Vagina (tissue), 2 donors: ENCODE data around the gene ATP5IF1. TPM values are rescaled to one million over a fixed set of nuclear protein-coding genes. Genes with fewer than 3 reads are reported as not detected.

ENCODE experiments used
- DNase-seq, 2 donors: peaks; one replicate each; pipeline ENCODE4 v3.0.0-alpha.2; 2017; ENCODE audit errors: extremely low spot score in 2 of 2
- H3K27ac ChIP-seq: fragments of 200-600 bp; sonication (generic); one replicate; pipeline ENCODE4 v1.5.1; 2019
- H3K27me3 ChIP-seq: fragments of 200-600 bp; sonication (generic); one replicate; pipeline ENCODE4 v1.5.1; 2019
- H3K36me3 ChIP-seq, 2 donors: fragments of 200-600 bp; sonication (generic); one replicate each; pipeline ENCODE4 v1.5.1; 2017 to 2019
- H3K4me1 ChIP-seq: fragments of 200-600 bp; sonication (generic); one replicate; pipeline ENCODE4 v1.5.1; 2019
- H3K4me3 ChIP-seq, 2 donors: fragments of 200-600 bp; sonication (generic); 1 replicate in 1 of 2; 2 replicates in 1 of 2; pipeline ENCODE4 v1.5.1; 2016 to 2019
- H3K9me3 ChIP-seq: fragments of 200-600 bp; sonication (generic); one replicate; pipeline ENCODE4 v1.5.1; 2019
- CTCF ChIP-seq, 3 experiments: fragments of 450-650 bp in 2 of 3; fragments of 200-600 bp in 1 of 3; sonication (generic) in 1 of 3; IDR thresholded peaks; one replicate each; pipeline ENCODE4 v1.5.1; 2017 to 2019; ENCODE audit warnings: antibody characterized with exemption in 3 of 3, mild to moderate bottlenecking in 2 of 3, moderate library complexity in 2 of 3
- POLR2A ChIP-seq, 2 donors: fragments of 450-650 bp; IDR thresholded peaks; one replicate each; pipeline ENCODE4 v1.6.1; 2017; ENCODE audit warnings: antibody characterized with exemption in 2 of 2, mild to moderate bottlenecking in 2 of 2, moderate library complexity in 2 of 2
- POLR2AphosphoS5 ChIP-seq, 2 donors: sonication (generic); formaldehyde crosslinking; IDR thresholded peaks; one replicate each; pipeline ENCODE4 v1.9.0; 2017; ENCODE audit warnings: antibody characterized with exemption in 2 of 2, mild to moderate bottlenecking in 2 of 2, low read depth in 1 of 2; ENCODE audit not compliant: insufficient read depth in 1 of 2
- intact Hi-C: fragments of 100-400 bp; cut with DNase I; formaldehyde crosslinking; loops from one replicate; pipeline ENCODE4 v1.15.1; 2023
- total RNA-seq: library from RNA; depleted of rRNA; stranded (reverse); fragments of >200 nt; gene quantifications from one replicate; pipeline ENCODE4 v1.2.3, GENCODE V29; 2016

Gene ATP5IF1
- total RNA-seq, 1 donor from 2014 or later = 224 TPM

DNA sequence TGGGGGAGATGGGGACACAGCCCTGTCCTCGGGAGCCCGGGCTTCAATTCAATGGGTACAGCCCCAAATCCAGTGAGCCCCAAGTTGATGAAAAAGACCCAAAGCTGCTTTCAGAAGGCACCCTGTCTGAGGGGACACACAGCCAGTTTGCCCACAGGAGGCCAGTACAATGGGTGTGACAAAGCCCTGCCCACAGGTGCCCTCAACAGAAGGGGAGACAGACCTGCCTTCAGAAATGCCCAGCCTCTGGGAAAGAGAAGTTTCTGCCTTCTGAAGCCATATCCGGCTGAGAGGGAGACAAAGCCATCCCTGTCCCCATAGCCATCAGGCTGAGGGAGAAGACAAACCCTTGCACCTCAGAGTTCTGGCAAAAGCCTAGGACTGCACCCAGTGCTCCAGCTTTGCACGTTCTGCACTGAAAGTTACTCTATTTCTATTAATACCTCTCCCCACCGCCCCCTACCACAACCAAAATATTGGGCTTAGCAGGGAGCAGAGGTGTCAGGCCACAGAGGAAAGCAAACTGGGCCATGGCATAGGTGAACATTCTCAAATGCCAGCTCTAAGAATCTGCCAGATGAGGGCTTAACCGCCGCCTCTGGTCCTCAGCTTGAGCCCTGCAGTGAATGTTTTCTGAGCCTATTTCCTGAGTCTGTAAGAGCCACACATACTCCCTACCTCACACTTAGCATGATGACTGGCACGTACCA lies 41.4 kb upstream of the ATP5IF1 start:
- Histone ChIP-seq H3K36me3 (peaks cover 0 to 14% of the 10 kb centered on the region in 2 donors), H3K4me3 (no peak overlapping the region), H3K27me3 (no peaks in the 10 kb centered on the region), H3K4me1 (peaks cover 23% of the 10 kb centered on the region), H3K9me3 (no peaks in the 10 kb centered on the region), H3K27ac (no peak overlapping the region)
- TF ChIP-seq POLR2AphosphoS5 (IDR thresholded peaks at IDR 0.05; ENCODE audit: insufficient read depth in 1 of 2, low read depth in 1 of 2) (no peak), POLR2A (IDR thresholded peaks at IDR 0.05) (no peak), CTCF (IDR thresholded peaks at IDR 0.05) (no peak)
- DNase-seq = no peak
- intact Hi-C loops = no loop called here

GRCh38 chr1:28195780-28196179 lies 40.1 kb upstream of the ATP5IF1 start:
- intact Hi-C loops = no loop called here
- Histone ChIP-seq H3K27ac (no peak overlapping the region), H3K9me3 (no peaks in the 10 kb centered on the region), H3K4me3 (no peak overlapping the region), H3K36me3 (peaks cover 0 to 27% of the 10 kb centered on the region in 2 donors), H3K27me3 (no peaks in the 10 kb centered on the region), H3K4me1 (peaks cover 21% of the 10 kb centered on the region)
- TF ChIP-seq CTCF (IDR thresholded peaks at IDR 0.05) (no peak), POLR2A (IDR thresholded peaks at IDR 0.05) (no peak), POLR2AphosphoS5 (IDR thresholded peaks at IDR 0.05; ENCODE audit: insufficient read depth in 1 of 2, low read depth in 1 of 2) (no peak)
- DNase-seq = no peak

GRCh38 chr1:28196330-28196729 lies 39.6 kb upstream of the ATP5IF1 start:
- Histone ChIP-seq H3K4me3 (no peak overlapping the region), H3K27me3 (no peaks in the 10 kb centered on the region), H3K27ac (no peak overlapping the region), H3K36me3 (peaks cover 0 to 33% of the 10 kb centered on the region in 2 donors), H3K9me3 (no peaks in the 10 kb centered on the region), H3K4me1 (peaks cover 16% of the 10 kb centered on the region)
- TF ChIP-seq POLR2A (IDR thresholded peaks at IDR 0.05) = no peak
- no peak for TF ChIP-seq POLR2AphosphoS5 (IDR thresholded peaks at IDR 0.05; ENCODE audit: insufficient read depth in 1 of 2, low read depth in 1 of 2)
- TF ChIP-seq CTCF (IDR thresholded peaks at IDR 0.05) = no peak
- DNase-seq = no peak
- intact Hi-C loops = no loop called here

GRCh38 chr1:28197682-28198415 lies 38.1 kb upstream of the ATP5IF1 start:
- H3K4me1 ChIP-seq = peaks cover 16% of the 10 kb centered on the region
- H3K4me3 ChIP-seq = no peak overlapping the region
- no peaks in the 10 kb centered on the region for H3K9me3 ChIP-seq
- no peaks in the 10 kb centered on the region for H3K27me3 ChIP-seq
- H3K27ac ChIP-seq = no peak overlapping the region
- peaks cover 0 to 43% of the 10 kb centered on the region in 2 donors for H3K36me3 ChIP-seq
- intact Hi-C loops = no loop called here
- TF ChIP-seq POLR2AphosphoS5 (IDR thresholded peaks at IDR 0.05; ENCODE audit: insufficient read depth in 1 of 2, low read depth in 1 of 2) = no peak
- TF ChIP-seq POLR2A (IDR thresholded peaks at IDR 0.05) = no peak
- no peak for TF ChIP-seq CTCF (IDR thresholded peaks at IDR 0.05)
- no peak for DNase-seq
